ENCODE results near the gene CPA5.

CPA5 gene

DNA sequence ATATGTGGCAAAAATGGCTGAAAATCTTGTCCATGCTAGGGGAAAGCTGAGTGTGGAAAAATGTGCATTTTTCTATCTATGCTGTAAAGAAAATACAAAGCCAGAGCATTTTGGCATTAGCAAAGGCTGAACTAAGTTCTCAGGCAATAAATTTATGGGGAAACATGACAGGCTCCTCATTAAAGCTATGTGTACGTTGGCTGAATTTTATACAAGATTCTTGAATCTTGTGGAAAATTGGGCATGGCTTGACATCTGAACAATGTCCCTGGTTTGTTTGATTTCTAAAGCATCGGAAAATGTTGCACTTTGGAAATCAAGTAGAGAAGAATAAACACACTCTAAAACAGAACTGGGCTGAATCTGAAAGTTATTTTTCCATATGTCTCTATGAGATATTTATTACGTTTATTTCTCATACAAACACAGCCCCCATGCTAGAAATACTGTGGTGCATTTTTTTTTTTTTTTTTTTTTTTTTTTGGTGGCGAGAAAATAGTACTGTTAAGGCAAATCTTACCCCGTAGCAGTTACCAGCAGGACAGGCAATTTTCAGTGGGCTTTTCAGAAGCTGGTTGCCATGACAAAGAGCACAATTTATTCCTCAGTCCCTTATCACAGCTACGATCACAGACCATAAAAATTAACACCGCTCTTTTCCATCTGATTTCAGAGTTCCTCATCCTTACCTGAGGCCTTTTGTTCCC is 52.6 kb downstream of the CPA5 start:
- no peak for DNase-seq (ENCODE audit: low read depth)

DNA sequence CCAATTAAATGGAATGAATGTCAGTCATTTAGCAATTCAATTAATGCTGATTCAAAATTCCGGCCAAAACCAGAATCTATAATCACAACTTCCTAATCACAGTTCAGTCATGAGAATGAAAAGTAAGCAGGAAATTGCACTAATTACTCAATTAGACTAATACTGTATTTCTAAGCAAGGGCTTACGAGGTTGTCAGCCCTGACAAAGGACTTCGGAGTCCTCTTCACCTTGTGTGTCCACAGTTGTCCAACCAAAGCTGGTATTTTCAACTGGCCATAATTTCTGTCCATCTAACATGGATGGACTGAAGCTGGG is 53.1 kb downstream of the CPA5 start:
- DNase-seq (ENCODE audit: low read depth), result no peak

DNA sequence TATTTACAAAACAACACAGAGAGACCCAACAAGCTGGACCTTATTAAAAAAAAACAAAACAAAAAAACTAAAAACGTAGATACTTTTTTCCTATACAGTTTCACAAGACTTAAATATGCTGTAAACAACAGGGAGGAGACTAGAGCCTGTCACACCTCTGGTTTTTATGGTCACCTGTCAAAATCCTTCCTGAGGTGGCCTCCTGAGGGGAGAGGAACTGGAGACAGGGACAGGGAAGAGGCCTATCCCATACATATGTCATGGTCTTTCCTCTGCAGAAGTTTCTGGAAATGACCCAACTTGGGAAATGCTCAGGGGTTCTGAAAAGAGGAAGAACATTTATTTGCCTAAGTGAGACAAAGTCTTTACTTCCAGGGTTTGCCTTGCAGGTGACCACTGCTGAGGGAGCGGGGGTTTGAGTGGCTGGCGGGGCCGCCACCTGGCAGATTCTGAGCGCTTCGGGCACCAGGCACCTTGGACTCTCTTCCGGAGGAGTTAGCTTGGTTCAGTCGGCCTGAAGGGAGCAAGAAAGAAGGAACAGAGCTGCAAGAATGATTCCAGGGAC is 54.0 kb downstream of the CPA5 start:
- no peak for DNase-seq (ENCODE audit: low read depth)

DNA sequence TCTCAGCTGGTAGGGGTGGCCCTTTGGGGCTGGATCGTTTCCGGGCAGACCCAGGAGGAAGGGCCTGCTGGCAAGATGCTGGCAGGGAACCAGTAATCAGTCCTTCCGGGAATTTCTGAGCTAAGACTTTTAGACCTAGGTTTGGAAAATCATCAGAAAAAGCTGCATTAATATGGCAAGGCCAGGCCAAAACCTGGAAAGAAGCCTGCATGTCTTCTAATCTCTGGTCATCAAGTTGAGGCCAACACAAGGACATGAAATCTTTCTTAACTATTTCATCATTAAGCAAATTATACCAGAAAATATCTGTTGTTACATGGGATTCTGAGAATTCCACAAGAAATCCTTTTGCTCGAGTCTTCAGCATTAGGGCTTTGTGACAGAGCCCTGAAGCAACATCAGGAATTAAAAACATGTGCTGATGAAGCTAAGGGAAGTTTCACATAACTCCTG is 55.5 kb downstream of the CPA5 start:
- DNase-seq (ENCODE audit: low read depth), result no peak

DNA sequence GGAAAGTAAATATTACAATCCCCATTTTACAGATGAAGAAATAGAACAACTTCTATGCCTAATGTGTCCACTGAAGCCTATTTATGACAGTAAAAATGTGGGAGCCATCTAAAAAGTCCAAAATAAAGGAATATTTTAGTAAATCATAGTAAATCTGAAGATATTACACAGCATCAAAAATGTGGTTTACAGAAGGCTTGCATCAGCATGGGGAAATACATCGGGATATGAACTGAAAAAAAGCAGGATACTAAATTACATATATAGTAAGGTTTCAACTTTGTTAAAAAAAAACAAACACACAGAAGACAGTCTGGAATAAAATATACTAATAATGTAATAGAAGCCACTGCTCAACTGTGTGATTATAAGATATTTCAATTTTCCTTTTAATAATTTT is 56.5 kb downstream of the CPA5 start:
- no peak for DNase-seq (ENCODE audit: low read depth)

DNA sequence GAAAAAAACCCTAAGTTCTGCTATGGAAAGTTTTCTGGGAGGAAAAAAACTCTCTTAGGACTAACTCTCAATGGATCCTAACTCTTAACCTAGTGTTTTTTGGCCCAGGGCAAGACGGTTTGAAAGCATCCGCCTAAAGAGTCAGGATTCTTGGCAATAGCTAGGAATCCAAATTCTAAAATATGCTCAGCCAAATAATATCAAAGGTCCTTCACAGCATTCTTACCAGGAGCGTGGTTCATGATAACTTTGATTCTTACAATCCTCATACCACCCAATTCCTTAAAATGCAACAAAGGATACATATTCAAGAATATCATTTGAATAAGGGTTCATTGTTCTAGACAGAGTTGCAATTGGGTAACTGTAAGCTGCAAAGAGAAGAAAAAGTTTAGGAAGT is 57.0 kb downstream of the CPA5 start:
- no peak for DNase-seq (ENCODE audit: low read depth)

DNA sequence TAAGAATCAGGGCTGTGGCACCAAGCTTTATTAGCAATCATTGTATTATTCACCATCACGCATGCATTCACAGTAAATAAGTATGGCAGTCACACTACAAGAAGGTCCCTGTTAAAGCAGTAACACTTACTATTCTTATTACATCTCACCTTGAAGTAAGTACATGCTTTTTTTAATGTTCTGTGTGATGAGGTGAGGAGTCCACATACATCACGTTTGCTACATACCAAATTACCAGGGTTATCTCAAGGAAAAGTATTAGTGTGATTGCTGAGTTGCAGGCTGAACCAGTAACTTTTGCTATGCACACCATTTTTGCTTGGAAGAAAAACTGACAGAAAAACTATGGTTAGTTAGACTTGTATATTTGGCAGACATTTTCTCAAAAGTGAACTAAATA is 60.4 kb downstream of the CPA5 start:
- DNase-seq (ENCODE audit: low read depth), result no peak

DNA sequence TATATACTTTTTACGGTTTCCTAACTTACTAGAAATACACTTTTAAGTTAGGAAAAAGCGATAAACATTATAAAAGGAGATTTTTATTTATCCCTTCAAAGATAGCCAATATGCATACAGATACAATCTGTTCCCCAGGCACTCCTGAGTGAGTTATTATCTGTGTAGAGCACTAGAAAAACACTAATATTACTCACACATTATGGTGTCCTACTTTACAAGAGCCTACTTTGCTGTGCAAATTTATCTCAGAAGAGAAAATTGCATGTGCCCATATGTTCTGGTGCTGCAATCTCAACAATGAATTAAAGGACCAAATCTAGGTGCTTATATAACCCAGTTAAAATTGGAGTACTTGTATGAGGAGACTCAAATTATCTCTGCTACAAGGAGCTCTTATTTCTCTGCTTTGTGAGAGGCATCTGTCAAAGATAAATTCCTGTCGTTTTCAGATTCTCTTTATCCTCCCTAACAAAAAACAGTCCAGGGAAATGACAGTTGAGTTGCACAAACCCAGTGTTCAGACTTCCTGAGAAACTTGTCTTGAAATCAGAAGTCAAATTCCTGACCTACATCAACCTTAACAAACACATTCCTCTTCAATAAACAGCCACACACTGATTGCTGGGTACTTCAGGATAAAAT is 64.6 kb downstream of the CPA5 start:
- no peak for DNase-seq (ENCODE audit: low read depth)

DNA sequence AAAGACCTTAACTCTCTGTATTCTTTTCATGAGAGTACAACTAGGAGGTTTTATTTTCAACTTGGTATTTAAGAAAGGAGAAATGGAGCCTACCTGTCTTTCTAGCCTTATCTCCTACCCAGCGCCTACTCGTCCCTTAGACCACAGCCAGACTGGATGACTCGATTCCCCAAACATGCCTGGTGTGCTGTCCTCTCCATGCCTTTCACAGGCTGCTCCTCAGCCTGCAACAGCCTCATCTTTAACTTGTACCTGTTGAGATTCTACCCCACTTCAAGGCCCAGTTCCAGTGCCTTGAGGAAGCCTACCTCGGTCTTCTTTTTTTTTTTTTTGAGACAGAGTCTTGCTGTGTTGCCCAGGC is 65.1 kb downstream of the CPA5 start:
- DNase-seq (ENCODE audit: low read depth), result no peak

DNA sequence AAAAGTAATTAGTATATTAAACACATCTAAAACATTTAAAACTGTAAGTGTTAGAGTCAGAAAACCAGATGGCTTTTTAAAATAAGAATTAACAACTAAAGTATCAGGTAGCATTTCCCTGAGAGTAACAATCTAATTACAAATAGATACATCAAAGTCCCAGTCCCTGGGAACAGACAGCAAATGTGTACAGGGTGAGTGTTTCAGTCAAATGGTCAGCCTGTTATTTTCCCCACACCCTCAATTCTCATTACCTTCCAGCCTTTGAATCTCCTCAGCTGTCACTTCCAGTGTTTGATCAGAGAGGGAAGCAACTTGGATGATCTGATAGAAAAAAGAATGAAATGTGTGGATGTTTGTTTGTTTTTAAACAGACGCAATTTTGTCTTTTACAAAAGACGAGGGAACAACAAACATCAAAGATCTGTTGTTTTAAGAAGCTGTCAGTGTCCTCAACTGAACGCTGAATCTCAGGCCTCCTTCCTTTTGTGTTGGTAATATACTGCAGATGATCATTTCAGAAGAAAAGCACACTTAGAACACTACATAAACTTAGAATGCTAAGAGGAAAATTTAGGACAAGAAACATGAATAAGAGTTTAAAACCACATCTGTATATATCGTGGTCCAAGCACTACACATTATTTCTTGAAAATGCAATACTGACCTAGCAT is 66.4 kb downstream of the CPA5 start:
- no peak for DNase-seq (ENCODE audit: low read depth)

DNA sequence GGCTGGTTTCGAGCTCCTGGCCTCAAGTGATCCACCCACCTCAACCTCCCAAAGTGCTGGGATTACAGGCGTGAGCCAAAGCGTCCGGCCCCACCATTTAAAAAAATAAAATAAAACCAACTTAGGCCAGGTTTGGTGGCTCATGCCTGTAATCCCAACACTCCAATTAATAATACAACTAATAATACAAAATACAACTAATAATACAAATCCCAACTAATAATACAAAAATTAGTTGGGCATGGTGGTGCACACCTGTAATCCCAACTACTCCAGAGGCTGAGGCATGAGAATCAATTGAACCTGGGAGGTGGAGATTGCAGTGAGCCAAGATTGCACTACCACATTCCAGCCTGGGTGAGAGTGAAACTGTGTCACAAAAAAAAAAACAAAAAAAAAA is 68.6 kb downstream of the CPA5 start:
- no peak for DNase-seq (ENCODE audit: low read depth)

DNA sequence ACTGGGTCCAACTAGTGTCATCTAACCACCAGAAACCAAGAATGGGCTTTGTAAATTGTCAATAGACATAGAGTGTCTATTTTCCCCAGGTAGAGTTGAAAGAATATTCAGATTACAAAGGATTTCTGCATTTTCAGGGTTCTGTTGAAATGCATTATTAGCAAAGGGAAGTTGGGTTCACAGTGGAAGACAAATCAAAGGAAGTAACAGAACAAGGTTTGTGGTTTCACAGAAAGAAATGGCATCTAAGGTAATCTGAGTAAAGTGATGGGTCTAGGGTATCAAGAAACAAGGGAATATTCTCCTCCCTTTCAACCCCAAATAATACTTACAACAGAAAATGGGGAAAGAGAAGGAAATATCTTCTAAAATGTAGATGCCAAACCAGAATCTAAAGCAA is 70.4 kb downstream of the CPA5 start:
- DNase-seq (ENCODE audit: low read depth), result no peak

DNA sequence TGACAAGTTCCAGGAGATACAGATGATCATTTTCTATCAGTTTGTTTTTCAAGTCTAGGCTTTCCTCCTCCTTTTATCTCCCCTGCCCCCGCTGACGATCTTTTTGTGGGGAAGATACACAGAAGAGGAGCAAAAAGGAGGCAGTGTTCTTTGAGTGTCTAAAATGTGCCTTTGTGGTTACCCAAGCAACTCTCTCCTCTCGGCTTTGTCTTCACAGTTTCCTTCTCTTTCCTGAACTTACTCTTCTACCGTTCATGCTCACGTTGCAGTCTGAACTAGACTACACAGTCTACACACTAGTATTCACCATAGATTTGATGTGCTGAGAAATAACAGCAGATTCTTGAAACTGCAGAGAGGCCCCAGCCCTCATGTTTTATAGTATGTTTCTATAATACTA is 72.6 kb downstream of the CPA5 start:
- DNase-seq (ENCODE audit: low read depth), result no peak

DNA sequence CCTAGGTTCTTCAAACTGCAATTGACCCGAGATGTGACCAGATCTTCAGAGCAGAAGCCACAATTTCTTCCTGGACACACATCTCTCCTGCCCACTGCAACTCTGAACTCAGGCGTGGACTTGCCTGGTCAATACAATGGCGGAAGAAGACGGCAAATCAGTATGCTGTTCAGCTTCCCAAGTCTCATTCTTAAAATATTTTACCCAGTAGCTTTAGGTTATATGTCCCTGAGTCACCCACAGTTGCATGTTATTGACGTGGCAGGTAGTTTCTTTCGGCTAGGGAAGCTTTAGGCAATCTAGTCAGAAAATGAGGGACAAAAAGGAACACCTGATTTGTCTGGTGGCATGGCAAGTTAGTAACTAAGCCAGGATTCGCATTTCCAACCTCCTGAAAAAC is 73.7 kb downstream of the CPA5 start:
- DNase-seq (ENCODE audit: low read depth), result no peak

All from T-helper 22 cell (primary cell).